ENCODE data around the gene WASHC4. TPM values are rescaled to one million over a fixed set of nuclear protein-coding genes. Genes with fewer than 3 reads are reported as not detected.

WASHC4 gene
- total RNA-seq, 1 experiment from 2014 or later: 41.2 TPM

DNA sequence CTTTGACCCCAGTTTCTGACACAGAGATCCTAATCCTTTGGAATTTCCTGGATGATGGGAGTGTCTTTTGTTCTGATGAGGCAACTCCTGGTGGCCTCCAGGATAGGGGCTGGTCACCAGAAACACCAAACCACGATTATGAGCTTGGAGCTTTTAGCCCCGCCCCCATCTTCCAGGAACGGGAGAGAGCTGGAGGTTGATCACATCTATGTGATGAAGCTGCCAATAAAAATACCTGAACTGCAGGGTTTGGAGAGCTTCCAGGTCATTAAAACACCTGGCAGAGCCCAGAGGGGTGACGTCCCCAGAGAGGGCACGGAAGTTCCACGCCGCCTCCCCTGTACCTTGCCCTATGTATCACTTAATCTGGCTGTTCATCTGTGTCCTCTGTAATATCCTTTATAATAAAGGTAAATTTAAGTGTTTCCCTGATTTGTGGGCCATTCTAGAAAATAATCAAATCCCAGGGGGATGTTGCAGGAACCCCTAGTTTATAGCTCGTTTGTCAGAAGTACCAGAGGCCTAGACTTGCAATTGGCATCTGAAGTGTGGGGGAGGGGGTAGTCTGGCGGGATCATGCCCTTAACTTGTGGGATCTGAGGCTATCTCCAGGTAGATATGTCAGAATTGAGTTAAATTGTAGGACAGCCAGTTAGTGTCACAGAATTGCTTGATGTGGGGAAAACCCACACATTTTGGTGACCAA lies 107.3 kb downstream of the WASHC4 start:
- no peaks in the 10 kb centered on the region for H3K23me2 ChIP-seq (ENCODE audit: insufficient read length, low read depth, low read length, poor library complexity, severe bottlenecking)
- H3K27ac Mint-ChIP-seq: no peak overlapping the region; a peak in 2 of 7 replicates
- H3K4me1 ChIP-seq (ENCODE audit: insufficient read depth, low read length): no peaks in the 10 kb centered on the region
- no peaks in the 10 kb centered on the region for H3K27me3 ChIP-seq (ENCODE audit: insufficient read depth, low read length)
- H3K9ac ChIP-seq (ENCODE audit: extremely low read depth, insufficient read length, low read length): no peak overlapping the region
- H3K27ac ChIP-seq (ENCODE audit: insufficient read length, low read depth, low read length): no peak overlapping the region
- no peak overlapping the region for H3K56ac ChIP-seq (ENCODE audit: insufficient read length, low read depth, low read length)
- H3K9me3 ChIP-seq (ENCODE audit: control insufficient read depth, low read depth, low read length): no peaks in the 10 kb centered on the region
- WGBS (ENCODE audit: extremely low coverage, insufficient read length, low lambda C conversion rate): no CpG with 5 or more reads among the region's 9 CpGs
- H4K8ac ChIP-seq (replicated peaks; ENCODE audit: insufficient read length, low read depth, low read length): no peak overlapping the region
- no peak overlapping the region for H4K91ac ChIP-seq (ENCODE audit: insufficient read length, low read depth, low read length)
- no peaks in the 10 kb centered on the region for H3K79me1 ChIP-seq (ENCODE audit: insufficient read depth, low read depth, low read length, poor library complexity, severe bottlenecking)
- no peaks in the 10 kb centered on the region for H3K27me3 Mint-ChIP-seq (ENCODE audit: low read depth)
- H4K5ac ChIP-seq (ENCODE audit: insufficient read length, low read depth, low read length): no peak overlapping the region
- no peaks in the 10 kb centered on the region for H3K9me3 Mint-ChIP-seq
- H3K36me3 Mint-ChIP-seq (ENCODE audit: insufficient read depth in 1 of 3, low read depth in 3 of 3): peaks cover 10 to 42% (median 26%) of the 10 kb centered on the region in 3 experiments; a peak in 6 of 7 replicates
- H3K18ac ChIP-seq (ENCODE audit: insufficient read length, low read depth, low read length): no peak overlapping the region
- no peak overlapping the region for H2BK12ac ChIP-seq (ENCODE audit: insufficient read length, low read depth, low read length)
- H2BK5ac ChIP-seq (ENCODE audit: insufficient read length, low read length): no peak overlapping the region
- no peak for DNase-seq
- no peak overlapping the region for H2BK15ac ChIP-seq (ENCODE audit: low read depth, low read length)
- H3K4me3 Mint-ChIP-seq: no peak overlapping the region
- H2BK20ac ChIP-seq (ENCODE audit: low read depth, low read length, poor library complexity, severe bottlenecking): no peak overlapping the region
- H3K23ac ChIP-seq (ENCODE audit: insufficient read length, low read depth, low read length): no peak overlapping the region
- H3K4me1 Mint-ChIP-seq: no peaks in the 10 kb centered on the region; a peak in 2 of 4 replicates
- no peaks in the 10 kb centered on the region for H3K79me2 ChIP-seq (ENCODE audit: insufficient read depth, low read length)
- H2BK120ac ChIP-seq (ENCODE audit: low read depth, low read length, poor library complexity, severe bottlenecking): no peak overlapping the region
- TF ChIP-seq CTCF (conservative IDR thresholded peaks at IDR 0.05): no peak
- no peak overlapping the region for H3K14ac ChIP-seq (ENCODE audit: insufficient read depth, low read length)
- no peak overlapping the region for H3K4me2 ChIP-seq (ENCODE audit: insufficient read depth, insufficient read length, low read length)
- H3K4ac ChIP-seq (ENCODE audit: low read depth, low read length): no peak overlapping the region
- H2AK5ac ChIP-seq (ENCODE audit: insufficient read length, low read length): no peak overlapping the region
- H4K20me1 ChIP-seq (ENCODE audit: control insufficient read depth, insufficient read depth, insufficient read length): no peaks in the 10 kb centered on the region
- no peak overlapping the region for H2AFZ ChIP-seq (ENCODE audit: low read length)
- H3T11ph ChIP-seq (ENCODE audit: low read length): no peak overlapping the region
